Measurements from ENCODE around the gene KIF26A.

Gene KIF26A

DNA sequence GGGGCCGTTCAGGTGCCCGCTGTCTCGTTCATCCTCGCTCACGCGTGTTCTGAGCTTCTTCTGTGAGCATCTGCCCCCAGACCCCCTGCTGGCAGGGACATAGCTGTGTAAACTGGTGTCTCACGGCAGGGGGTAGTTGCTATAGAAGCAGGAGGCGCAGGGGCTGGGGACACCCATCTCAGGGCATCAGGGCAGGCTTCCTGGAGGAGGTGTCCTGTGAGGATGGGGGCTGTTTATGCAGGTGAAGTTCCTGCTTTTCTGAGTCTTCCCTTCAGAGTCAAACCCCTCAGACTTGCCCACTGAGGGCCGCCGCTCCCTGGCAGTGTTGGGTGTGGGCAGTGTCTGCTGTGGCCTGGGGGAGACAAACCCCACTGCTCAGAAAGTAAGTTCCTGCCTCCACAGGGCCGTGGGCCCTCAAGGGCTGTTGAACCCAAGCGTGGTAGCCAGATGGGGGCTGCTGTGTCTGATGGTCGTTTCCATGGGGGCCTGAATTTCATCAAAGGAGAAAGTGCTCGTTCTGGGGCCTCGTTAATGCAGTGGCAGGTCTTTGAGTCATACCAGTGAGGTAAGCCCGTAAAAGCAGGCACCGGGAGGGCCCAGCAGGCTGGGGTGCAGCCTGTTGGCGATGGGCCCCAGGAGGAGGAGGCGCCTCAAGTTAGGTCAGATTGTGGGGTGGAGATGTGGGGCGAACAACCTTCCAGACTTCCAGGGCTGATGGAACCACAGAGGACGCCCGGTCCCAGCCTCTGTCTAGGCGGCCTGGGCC lies 23.4 kb downstream of the KIF26A start:
- DNase-seq, result no peak

DNA sequence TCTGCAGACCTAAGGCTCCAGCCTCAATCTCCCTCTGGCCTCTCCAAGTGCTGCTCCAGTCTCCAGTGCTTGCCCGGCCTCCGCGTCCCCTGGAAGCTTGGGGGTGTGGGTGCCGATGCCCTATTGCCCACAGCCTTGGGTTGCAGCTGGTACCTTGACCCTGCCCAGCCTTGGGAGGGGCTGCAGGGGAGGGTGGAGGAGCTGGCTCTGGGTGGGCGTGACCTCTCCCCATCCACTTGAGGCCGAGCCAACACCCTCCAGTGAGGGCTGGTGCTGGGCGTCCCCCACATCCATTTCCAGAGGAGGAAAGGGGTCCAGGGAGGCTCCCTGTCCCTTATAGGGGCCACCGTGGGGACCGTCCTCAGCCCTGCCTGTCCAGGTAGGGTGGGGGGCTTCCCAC lies 24.1 kb downstream of the KIF26A start:
- no peak for DNase-seq

DNA sequence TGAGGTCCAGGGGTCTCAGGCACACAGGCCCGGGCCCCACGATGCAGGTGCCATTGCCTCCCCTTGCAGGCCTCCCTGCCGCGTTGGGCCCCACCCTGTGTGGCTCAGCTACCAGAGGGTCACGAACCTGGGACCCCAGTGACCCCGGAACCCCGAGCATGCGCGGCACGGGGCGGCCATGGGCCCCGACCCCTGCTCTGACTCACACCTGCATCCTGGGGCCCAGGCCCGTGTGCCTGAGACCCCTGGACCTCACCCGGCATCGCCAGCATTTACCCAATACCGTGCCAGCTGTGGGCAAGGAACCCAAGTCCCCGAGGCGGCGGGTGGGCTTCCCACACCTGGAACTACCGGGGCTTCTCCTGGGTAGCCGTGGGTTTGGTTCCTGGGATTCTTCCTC lies 25.2 kb downstream of the KIF26A start:
- no peak for DNase-seq

DNA sequence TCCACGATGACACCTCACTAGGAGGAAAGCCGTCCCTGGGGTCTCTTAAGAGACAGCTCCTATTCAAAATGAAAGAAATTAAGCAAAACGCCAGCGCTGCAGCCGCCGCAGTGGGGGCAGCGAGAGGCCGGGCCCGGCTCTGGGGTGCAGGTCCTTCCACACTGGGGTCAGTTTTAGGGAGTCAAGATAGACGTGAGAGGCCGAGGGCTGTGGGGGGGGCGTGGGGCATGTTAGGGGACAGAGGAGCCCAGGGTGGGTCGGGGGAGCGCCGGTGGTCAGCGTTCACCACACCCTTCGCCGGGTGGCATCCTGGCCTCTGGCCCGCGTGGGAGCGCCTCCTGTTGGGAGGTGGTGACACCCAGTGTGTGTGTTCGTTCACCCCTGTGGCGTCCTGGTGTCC lies 25.7 kb downstream of the KIF26A start:
- DNase-seq, result no peak

DNA sequence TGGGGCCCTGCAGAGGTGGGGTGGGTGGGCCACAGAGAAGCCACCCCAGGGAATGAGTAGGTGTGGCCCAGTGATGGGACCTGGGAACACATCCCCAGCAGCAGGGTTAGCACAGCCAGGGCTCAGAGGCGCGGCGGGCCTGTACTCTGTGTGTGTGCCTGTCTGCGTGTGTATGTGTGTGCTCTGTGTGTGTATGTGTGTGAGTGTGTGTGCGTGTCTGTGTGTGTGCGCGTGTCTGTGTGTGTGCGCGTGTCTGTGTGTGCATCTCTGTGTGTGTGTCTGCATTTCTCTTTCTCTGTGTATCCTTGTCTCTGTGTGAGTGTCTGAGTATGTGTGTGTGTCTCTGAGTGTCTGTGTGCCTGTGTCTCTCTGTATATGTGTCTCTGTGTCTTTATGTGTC lies 26.1 kb downstream of the KIF26A start:
- no peak for DNase-seq

DNA sequence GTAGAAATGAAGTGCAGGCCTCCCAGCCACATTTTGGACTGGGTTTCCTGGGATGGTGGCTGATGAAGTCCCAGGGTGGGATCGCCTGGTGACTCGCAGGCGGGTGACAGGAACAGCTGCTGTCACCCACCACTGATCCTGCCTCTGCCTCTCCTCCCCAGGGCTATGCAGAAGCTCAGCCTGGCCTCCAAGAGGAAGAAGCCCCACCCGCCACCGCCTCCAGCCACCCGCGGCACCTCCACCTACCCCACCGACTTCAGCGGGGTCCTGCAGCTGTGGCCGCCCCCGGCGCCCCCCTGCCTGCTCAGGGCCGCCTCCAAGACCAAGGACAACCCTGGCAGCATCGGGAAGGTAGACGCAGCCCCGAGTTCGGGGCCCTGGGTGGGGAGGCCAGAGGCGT lies 28.3 kb downstream of the KIF26A start:
- DNase-seq, result no peak

DNA sequence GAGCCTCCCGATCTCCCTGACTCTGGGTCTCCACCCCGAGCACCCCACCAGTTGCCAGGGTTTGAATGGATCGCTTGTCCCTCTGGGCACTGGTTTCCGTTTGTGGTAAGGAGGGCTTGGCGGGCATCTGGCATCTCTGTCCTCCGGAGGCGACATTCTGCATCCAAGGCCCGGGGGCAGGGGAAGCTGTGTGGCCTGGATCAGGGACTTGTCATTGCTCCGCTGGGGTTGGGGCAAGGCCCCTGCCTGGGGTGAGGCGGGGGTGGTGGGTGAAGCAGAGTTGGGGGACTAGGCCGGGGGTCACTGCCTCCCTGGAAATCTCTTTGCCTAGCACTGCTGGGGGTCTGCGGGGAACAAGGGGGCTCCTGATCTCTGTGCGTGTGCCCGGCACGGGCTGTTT lies 30.2 kb downstream of the KIF26A start:
- DNase-seq, result no peak

DNA sequence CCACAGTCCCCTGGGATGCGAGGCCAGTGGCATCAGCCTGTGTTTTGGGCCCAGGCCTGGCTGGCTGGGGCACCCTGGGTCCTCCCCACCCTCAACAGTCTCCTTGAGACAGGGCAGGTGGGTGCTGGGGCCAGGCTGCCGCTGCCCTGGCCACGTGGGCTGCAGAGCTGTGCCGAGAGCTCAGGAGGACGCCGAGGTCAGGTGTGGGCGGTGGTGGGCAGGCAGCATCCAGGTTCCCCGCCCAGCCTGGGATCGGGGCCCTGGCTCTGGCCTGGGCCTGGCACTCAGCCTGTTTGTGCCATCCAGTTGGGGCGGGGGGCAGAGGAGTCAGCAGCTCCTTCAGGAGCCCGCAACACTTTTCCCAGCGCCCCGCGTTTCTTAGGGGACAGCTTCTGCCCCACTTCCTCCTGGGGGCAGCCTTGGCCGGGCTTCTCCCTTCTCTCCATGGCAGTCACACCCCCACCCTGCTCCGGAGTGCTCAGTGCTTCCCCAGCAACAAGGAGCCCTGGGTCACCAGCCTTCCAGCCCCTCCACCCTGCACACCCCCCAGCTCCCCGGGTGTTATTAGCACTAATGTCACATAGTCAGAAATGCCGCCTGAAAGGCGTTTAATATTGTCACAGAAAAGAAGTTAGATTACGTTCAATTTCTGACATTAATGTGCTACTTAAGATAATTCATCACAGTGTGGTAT lies 30.8 kb downstream of the KIF26A start:
- DNase-seq, result no peak

DNA sequence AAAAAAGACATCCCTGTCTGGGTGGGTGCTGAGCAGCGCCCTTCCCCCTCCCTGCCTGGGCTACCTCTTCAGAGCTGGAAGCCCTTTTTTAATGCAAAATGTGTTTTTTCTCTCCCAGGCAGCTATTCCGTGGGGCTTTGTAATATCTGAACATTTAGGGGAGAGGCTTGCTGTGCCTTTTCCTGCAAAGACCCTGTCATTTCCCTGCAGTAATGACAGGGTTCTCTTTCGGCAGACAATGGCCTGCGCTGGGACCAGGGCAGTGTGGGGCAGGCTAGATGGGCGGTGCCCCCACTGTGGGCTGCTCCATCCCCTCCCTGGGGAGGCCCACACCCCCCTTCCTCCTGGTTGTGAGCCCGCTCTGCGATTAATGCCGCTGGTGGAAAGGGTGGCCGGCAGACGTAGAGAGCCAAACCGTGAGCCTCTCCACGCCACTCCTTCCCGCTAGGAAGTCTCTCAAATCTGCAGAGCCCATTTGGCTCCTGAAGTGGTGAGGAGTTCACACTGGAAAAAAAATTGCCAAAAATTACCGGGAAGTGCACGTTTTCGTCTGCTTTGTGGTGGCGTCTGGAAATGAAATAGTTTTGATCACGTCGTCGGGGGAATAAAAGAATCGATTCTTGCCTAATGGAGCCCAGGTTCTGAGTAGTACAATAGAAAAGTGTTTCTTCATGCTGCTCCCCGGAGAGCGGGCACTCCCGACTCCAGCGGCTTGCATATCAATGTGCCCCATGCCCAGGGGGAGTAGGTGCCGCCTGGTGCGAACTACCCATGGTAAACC lies 31.5 kb downstream of the KIF26A start:
- DNase-seq, result no peak

DNA sequence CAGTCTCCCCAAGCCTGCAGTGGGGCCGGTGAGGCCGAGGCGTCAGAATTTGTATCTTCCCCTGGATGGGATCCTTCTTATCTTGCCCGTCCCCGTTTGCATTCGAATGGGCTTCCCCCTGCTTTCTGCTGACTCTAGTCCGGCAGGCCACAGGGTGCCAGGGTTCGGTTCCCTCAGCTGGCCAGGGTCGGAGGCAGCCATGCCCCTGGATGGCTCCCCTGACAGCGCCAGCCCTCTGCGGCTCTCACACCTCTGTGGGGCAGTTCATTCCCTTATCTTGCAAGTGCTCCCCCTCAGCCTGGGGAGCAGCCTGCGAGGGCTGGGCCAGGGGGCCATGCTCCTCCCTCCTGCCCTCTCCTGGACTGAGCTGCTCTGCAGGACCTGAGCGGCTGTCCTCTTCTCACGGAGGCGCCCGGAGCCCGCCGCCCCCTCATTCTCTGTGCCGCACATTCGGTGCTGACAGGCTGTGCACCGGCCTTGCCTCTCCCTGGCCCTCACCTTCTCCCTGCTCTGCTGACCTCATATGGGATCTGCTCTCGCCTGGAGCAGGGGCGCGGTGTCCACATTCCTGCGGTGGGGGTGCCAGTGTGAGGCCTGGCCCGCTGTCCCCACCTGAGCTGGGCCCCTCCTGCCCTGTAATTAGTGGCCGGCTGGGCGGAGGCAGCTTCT lies 32.8 kb downstream of the KIF26A start:
- no peak for DNase-seq

DNA sequence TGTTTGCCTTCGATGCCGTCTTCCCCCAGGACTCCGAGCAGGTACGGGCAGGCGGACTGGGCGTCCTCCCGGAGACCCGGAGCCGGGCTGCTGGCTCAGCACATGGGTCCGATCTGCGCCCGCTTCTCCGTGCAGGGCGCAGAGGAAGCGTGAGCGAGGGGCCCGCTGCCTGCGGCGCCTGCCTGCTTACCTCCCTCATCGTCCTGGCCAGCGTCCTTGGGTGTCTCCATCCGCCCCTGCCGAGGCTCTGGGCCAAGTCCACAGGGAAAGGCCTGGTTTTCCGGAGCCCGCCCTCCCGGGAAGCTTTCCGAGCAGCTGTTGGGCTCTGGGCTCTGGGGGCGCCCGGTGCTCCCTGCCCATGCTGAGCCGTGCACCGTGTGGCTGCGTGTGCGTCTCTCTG lies 33.5 kb downstream of the KIF26A start:
- no peak for DNase-seq

DNA sequence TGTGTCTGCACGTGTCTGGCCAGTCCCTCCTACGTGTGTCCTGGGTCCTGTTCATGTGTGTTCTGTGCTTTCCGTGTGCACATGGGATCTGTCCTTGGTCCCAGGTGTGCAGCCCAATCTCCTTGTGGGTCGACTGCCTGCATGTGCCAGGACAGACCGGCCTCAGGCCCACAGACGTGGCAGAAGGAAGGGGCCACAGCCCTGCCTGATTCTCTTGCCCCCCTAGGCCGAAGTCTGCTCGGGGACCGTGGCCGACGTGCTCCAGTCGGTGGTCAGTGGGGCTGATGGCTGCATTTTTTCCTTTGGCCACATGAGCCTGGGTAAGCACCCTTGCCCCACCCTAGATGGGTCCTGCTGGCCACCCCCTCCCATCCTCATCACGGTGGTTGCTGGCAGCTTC lies 34.0 kb downstream of the KIF26A start:
- no peak for DNase-seq

DNA sequence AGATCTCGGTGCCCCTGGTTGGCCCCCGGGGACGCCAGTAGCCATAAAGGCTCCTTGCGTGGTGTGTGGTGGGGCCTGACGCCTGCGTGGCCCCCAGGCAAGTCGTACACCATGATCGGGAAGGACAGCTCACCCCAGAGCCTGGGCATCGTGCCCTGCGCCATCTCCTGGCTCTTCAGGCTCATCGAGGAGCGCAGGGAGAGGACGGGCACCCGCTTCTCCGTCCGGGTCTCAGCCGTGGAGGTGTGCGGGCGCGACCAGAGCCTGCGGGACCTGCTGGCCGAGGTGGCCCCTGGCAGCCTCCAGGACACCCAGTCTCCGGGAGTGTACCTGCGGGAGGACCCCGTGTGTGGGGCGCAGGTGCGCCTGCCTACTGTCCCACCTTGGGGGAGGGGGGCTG lies 34.5 kb downstream of the KIF26A start:
- no peak for DNase-seq

DNA sequence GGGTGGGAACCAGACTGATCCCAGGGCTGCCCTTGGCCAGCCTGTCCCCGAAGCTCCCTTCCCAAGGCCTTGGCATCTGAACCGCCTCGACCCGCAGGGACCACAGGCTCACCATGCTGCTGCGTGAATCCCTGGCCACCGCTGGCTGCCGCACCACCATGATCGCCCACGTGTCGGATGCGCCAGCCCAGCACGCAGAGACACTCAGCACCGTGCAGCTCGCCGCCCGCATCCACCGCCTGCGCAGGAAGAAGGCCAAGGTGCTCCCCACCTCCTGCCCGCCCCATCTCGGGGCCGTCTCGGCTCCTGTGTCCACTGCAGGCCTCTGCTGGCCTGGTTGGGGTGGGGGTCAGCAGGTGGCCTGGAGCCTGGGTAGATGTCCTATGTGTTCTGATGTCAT lies 35.7 kb downstream of the KIF26A start:
- DNase-seq, result no peak

DNA sequence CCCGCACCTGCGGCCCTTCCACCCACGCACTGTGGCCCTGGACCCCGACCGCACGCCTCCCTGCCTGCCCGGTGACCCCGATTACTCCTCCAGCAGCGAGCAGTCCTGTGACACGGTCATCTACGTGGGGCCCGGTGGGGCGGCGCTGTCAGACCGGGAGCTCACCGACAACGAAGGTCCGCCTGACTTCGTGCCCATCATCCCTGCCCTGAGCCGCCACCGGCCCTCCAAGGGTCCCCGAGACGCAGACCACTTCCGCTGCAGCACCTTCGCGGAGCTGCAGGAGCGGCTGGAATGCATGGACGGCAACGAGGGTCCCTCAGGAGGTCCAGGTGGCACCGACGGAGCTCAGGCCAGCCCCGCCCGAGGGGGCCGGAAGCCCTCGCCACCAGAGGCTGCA lies 36.7 kb downstream of the KIF26A start:
- no peak for DNase-seq

DNA sequence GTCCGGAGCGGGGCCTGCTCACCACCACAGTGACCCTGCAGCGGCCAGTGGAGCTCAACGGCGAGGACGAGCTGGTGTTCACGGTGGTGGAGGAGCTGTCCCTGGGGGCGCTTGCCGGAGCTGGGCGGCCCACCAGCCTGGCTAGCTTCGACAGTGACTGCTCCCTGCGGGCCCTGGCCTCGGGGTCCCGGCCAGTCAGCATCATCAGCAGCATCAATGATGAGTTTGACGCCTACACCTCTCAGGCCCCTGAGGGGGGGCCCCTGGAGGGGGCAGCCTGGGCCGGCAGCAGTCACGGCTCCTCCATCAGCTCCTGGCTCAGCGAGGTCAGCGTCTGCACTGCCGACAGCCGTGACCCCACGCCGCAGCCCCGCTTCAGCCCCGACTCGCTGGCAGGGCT lies 37.4 kb downstream of the KIF26A start:
- no peak for DNase-seq

DNA sequence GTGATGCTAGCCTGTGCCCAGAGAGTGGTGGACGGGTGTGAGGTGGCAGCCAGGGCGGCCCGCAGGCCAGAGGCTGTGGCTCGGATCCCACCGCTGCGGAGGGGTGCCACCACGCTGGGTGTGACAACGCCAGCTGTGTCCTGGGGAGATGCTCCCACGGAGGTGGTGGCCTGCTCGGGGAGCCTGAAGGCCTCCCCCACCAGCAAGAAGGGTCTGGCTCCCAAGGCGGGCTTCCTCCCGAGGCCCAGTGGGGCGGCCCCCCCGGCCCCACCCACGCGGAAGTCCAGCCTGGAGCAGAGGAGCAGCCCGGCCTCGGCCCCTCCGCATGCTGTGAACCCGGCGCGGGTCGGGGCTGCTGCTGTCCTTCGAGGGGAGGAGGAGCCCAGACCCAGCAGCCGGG lies 38.2 kb downstream of the KIF26A start:
- DNase-seq, result no peak

DNA sequence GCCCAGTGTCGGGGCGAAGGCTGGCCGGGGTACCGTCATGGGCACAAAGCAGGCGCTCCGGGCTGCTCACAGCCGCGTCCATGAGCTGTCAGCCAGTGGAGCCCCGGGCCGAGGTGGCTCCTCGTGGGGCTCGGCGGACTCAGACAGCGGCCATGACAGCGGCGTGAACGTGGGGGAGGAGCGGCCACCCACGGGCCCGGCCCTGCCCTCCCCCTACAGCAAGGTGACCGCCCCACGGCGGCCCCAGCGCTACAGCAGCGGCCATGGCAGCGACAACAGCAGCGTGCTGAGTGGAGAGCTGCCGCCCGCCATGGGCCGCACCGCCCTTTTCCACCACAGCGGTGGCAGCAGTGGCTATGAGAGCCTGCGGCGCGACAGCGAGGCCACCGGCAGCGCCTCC lies 39.0 kb downstream of the KIF26A start:
- DNase-seq, result no peak

DNA sequence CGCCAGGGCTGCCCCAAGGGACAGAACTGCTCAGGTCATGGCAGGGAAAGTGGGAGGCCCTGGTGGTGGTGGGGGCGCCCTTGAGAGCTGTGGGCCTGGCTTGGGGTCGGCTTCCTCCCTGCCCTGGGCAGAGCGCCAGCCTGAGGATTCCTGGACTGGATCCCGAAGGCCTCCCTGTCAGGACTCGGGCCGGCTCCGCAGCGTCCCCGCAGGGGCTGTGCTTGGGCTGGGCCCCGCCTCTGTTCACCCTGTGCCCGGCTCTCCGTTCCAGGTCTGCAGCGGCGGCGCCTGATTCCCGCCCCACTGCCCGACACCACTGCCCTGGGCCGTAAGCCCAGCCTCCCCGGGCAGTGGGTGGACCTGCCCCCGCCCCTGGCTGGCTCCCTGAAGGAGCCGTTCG lies 39.9 kb downstream of the KIF26A start:
- DNase-seq, result no peak

DNA sequence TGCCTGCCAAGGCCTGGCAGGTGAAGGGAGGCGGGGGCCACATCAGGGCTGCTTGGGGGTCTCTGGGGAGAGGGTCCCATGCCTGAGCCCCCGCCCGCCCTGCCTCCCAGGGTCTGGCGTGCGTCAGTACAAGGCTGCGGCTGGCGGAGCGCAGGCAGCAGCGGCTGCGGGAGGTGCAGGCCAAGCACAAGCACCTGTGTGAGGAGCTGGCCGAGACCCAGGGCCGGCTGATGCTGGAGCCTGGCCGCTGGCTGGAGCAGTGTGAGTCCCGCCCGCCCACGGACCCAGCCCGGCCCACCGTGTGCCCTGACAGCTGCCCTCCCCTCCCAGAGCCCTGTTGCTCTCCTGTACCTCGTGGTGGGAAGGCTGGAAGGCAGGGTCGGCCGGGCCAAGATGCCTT lies 40.7 kb downstream of the KIF26A start:
- no peak for DNase-seq

DNA sequence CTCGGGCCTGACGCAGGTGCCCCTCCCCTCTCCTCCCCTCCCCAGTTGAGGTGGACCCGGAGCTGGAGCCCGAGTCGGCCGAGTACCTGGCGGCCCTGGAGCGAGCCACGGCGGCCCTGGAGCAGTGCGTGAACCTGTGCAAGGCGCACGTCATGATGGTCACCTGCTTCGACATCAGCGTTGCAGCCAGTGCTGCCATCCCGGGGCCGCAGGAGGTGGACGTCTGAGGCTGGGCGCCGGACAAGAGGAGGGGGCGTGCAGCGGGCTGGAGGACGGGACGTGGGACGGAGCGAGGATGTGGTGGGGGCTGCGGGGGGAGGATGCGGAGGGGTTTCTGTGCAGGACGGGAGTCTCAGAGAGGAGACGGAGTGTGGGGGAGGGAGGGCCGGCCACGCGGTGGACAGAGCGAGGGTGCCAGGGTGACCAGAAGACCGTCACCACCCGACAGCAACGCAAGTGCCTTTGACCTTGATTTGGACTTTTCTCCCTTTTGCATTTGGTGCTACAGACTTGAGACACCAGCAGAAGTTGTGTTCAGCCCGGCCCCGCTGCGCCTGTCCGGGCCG lies 41.3 kb downstream of the KIF26A start:
- no peak for DNase-seq

DNA sequence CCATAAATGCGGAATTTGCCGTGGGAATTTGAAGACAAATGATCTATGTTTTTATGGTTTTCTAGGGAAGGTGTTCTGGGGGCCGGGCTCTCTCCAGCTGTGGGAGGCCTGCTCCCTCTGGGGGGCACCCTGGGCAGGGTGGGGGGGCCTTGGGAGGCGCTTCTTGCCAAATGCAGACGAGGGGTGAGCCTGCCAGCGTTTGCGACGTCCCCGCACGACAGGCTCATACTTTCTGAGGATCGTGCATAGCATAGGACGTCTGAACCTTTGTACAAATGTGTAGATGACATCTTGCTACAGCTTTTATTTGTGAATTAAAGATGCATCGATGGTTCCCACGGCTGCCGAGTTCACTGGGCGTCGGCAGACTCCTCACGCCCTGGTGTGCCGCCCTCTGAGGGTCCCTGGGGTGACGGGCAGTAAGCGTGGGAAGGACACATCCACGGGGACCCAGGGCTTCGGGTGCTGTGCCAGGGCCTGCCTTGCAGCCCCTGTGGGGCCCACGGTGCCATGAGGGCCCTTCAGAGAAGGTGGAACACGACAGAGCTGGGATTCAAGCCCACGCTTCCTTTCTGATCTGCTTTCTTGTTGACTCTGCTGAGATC lies 42.3 kb downstream of the KIF26A start:
- DNase-seq, result no peak
